ENCODE measurements around the gene TRAM2. TPM values are rescaled to one million over a fixed set of nuclear protein-coding genes. Genes with fewer than 3 reads are reported as not detected.

Gene TRAM2
- total RNA-seq, 1 experiment from 2014 or later: 21.2 TPM

DNA sequence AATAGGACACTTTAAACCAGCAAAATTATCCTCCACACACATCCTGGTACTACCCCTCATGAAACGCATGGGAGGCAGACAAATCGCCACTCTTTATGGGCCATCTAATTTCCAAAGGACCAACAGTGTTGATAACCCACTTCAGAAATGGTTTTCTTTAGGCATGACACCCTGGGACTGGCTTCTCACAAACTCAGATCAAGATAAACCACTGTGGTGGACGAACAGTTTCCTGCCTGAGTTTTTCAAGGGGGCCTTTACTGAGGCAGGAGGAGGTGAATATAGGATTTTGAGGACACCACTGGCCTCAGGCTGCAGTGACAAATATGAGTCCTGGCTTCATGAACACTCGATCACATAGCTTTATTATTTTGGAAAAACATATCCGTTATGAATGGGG is 26.0 kb downstream of the TRAM2 start:
- Histone ChIP-seq H3K14ac (ENCODE audit: insufficient read depth, low read length) (no peak overlapping the region), H3K4me1 (ENCODE audit: insufficient read depth, low read length) (peaks cover 6% of the 10 kb centered on the region; the same call in 1 of the 2 replicates), H3T11ph (ENCODE audit: low read length) (no peak overlapping the region), H4K8ac (replicated peaks; ENCODE audit: insufficient read length, low read depth, low read length) (no peak overlapping the region), H3K9ac (ENCODE audit: extremely low read depth, insufficient read length, low read length) (no peak overlapping the region), H3K9me3 (ENCODE audit: control insufficient read depth, low read depth, low read length) (no peaks in the 10 kb centered on the region), H3K27ac (ENCODE audit: insufficient read length, low read depth, low read length) (no peak overlapping the region), H3K23me2 (ENCODE audit: insufficient read length, low read depth, low read length, poor library complexity, severe bottlenecking) (no peaks in the 10 kb centered on the region), H2BK5ac (ENCODE audit: insufficient read length, low read length) (no peak overlapping the region), H2BK120ac (ENCODE audit: low read depth, low read length, poor library complexity, severe bottlenecking) (no peak overlapping the region), H3K56ac (ENCODE audit: insufficient read length, low read depth, low read length) (no peak overlapping the region), H2BK12ac (ENCODE audit: insufficient read length, low read depth, low read length) (no peak overlapping the region), H4K20me1 (ENCODE audit: control insufficient read depth, insufficient read depth, insufficient read length) (no peaks in the 10 kb centered on the region), H3K4ac (ENCODE audit: low read depth, low read length) (no peak overlapping the region), H3K23ac (ENCODE audit: insufficient read length, low read depth, low read length) (no peak overlapping the region), H3K4me2 (ENCODE audit: insufficient read depth, insufficient read length, low read length) (no peak overlapping the region), H3K18ac (ENCODE audit: insufficient read length, low read depth, low read length) (no peak overlapping the region), H3K79me1 (ENCODE audit: insufficient read depth, low read depth, low read length, poor library complexity, severe bottlenecking) (no peaks in the 10 kb centered on the region), H3K27me3 (ENCODE audit: insufficient read depth, low read length) (no peaks in the 10 kb centered on the region), H2AK5ac (ENCODE audit: insufficient read length, low read length) (no peak overlapping the region), H2BK15ac (ENCODE audit: low read depth, low read length) (no peak overlapping the region), H4K5ac (ENCODE audit: insufficient read length, low read depth, low read length) (no peak overlapping the region), H3K79me2 (ENCODE audit: insufficient read depth, low read length) (peaks cover 8% of the 10 kb centered on the region; the same call in 1 of the 2 replicates), H2BK20ac (ENCODE audit: low read depth, low read length, poor library complexity, severe bottlenecking) (no peak overlapping the region), H4K91ac (ENCODE audit: insufficient read length, low read depth, low read length) (no peak overlapping the region), H2AFZ (ENCODE audit: low read length) (no peak overlapping the region)
- no peak overlapping the region; a peak in 1 of 5 replicates for H3K4me3 Mint-ChIP-seq
- no peak for TF ChIP-seq CTCF (conservative IDR thresholded peaks at IDR 0.05)
- DNase-seq: no peak
- peaks cover 48 to 53% of the 10 kb centered on the region in 2 experiments for H3K4me1 Mint-ChIP-seq
- no peak overlapping the region; a peak in 2 of 7 replicates for H3K27ac Mint-ChIP-seq
- H3K36me3 Mint-ChIP-seq (ENCODE audit: insufficient read depth in 1 of 3, low read depth in 3 of 3): no peaks in the 10 kb centered on the region
- no peaks in the 10 kb centered on the region for H3K9me3 Mint-ChIP-seq
- no peaks in the 10 kb centered on the region for H3K27me3 Mint-ChIP-seq (ENCODE audit: low read depth)
- WGBS (ENCODE audit: extremely low coverage, insufficient read length, low lambda C conversion rate): no CpG with 5 or more reads among the region's 5 CpGs

All from H9 (cell line).